ENCODE measurements around the gene LRRC58. TPM values are rescaled to one million over a fixed set of nuclear protein-coding genes. Genes with fewer than 3 reads are reported as not detected.

LRRC58 gene
- total and polyA plus RNA-seq, 2 of the 8 experiments (the other 6 are each of a cell fraction or from before 2014, with no cell fraction given), result 4.3 to 15.4 TPM

DNA sequence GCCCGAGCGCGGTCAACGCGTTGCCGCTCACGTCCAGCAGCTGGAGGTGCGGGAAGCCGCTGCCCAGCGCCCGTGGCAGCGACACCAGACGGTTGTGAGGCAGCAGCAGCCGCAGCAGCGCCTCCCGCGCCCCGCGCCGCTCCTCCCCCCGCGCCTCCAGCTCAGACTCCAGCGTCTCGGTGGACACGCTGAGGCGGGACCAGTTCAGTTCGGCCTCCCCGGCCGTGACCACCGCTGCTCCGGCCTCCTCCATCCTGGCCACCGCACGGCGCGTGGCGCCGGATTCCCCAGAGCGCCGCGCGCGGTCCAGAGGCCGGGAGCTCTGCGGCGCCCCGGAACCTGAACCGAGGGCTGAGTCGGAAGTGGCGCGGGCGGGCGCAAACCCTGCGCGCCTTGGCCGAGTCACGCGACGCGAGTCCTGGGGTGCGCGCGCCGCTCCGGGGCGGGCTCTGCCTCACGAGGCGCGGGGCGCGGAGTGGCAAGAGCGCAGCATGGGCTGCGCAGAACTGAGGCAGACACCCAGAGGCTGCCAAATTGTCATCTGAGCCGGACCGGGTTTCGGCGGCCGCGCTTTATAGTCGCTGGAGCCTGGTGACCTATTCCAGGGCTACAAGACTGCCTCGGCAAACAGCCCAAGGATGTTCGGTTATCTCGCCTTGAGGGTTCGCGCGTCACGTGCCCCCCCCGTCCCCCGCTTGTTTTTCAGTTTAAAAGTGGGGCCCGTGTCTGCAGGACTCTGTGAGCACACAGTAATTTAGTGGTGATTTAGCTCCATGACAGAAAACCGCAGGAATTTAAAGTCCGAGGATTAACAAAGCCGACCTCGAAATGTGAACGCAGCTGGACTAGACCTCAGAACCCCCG, at the start of gene LRRC58 (continued):
- peak; percentile 98 for TF ChIP-seq KDM4A (IDR thresholded peaks at IDR 0.05; ENCODE audit: low read depth, low read length, severe bottlenecking)
- TF ChIP-seq CHD2 (IDR thresholded peaks at IDR 0.05; ENCODE audit: low read length), result 0 out of 2 replicates have a peak, but pooled peaks have one; percentile 3
- no peak for TF ChIP-seq GTF2F1 (IDR thresholded peaks at IDR 0.05; ENCODE audit: borderline replicate concordance, low read depth, low read length)
- peak; percentile 76; the same call in 1 of the 2 replicates for TF ChIP-seq RBBP5 (IDR thresholded peaks at IDR 0.05; ENCODE audit: borderline replicate concordance, low read depth, low read length)
- TF ChIP-seq CTBP2 (IDR thresholded peaks at IDR 0.05; ENCODE audit: borderline replicate concordance, insufficient read depth, insufficient read length, low read length), result peak; percentile 5
- TF ChIP-seq, protein P1, sequence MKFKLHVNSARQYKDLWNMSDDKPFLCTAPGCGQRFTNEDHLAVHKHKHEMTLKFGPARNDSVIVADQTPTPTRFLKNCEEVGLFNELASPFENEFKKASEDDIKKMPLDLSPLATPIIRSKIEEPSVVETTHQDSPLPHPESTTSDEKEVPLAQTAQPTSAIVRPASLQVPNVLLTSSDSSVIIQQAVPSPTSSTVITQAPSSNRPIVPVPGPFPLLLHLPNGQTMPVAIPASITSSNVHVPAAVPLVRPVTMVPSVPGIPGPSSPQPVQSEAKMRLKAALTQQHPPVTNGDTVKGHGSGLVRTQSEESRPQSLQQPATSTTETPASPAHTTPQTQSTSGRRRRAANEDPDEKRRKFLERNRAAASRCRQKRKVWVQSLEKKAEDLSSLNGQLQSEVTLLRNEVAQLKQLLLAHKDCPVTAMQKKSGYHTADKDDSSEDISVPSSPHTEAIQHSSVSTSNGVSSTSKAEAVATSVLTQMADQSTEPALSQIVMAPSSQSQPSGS (IDR thresholded peaks at IDR 0.05; ENCODE audit: low read length), result no peak
- TF ChIP-seq, protein P2, sequence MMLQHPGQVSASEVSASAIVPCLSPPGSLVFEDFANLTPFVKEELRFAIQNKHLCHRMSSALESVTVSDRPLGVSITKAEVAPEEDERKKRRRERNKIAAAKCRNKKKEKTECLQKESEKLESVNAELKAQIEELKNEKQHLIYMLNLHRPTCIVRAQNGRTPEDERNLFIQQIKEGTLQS (IDR thresholded peaks at IDR 0.05; ENCODE audit: insufficient read depth, low read depth, low read length), result 0 out of 2 replicates have a peak, but pooled peaks have one; percentile 27
- peak; percentile 56 for TF ChIP-seq TAF7 (optimal IDR thresholded peaks at IDR 0.05; ENCODE audit: borderline replicate concordance, low read depth, low read length)
- no peak for TF ChIP-seq CHD1 (IDR thresholded peaks at IDR 0.05; ENCODE audit: low read depth, low read length)
- 0 out of 2 replicates have a peak, but pooled peaks have one; percentile 1 for TF ChIP-seq EGR1 (IDR thresholded peaks at IDR 0.05; ENCODE audit: borderline replicate concordance, low read depth, low read length)
- peak in 1 of 2 experiments; percentile 42; a peak in 2 of 4 replicates for TF ChIP-seq SIN3A (conservative IDR thresholded peaks at IDR 0.05 in 1 of 2, IDR thresholded peaks at IDR 0.05 in 1 of 2; ENCODE audit: low read depth in 1 of 2, low read length in 2 of 2)
- peak; percentile 11; the same call in 1 of the 2 replicates for TF ChIP-seq BACH1 (IDR thresholded peaks at IDR 0.05; ENCODE audit: low read length)
- TF ChIP-seq, protein P3, sequence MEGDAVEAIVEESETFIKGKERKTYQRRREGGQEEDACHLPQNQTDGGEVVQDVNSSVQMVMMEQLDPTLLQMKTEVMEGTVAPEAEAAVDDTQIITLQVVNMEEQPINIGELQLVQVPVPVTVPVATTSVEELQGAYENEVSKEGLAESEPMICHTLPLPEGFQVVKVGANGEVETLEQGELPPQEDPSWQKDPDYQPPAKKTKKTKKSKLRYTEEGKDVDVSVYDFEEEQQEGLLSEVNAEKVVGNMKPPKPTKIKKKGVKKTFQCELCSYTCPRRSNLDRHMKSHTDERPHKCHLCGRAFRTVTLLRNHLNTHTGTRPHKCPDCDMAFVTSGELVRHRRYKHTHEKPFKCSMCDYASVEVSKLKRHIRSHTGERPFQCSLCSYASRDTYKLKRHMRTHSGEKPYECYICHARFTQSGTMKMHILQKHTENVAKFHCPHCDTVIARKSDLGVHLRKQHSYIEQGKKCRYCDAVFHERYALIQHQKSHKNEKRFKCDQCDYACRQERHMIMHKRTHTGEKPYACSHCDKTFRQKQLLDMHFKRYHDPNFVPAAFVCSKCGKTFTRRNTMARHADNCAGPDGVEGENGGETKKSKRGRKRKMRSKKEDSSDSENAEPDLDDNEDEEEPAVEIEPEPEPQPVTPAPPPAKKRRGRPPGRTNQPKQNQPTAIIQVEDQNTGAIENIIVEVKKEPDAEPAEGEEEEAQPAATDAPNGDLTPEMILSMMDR (IDR thresholded peaks at IDR 0.05; ENCODE audit: control extremely low read depth in 1 of 3, insufficient read depth in 1 of 3, low read depth in 1 of 3, low read length in 3 of 3), result peak; percentile 18 to 25 (median 24)
- TF ChIP-seq, protein P4, sequence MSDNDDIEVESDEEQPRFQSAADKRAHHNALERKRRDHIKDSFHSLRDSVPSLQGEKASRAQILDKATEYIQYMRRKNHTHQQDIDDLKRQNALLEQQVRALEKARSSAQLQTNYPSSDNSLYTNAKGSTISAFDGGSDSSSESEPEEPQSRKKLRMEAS (IDR thresholded peaks at IDR 0.05), result peak; percentile 70
- peak in 1 of 2 experiments; percentile 90; a peak in 2 of 3 replicates for TF ChIP-seq POLR2A (IDR thresholded peaks at IDR 0.05; ENCODE audit: control extremely low read depth in 1 of 2, low read depth in 2 of 2, low read length in 2 of 2)
- no peak for TF ChIP-seq SRF (IDR thresholded peaks at IDR 0.05; ENCODE audit: low read depth, low read length)

All from H1 (cell line).